H9 (cell line): ENCODE results near the gene STC2. TPM values are rescaled to one million over a fixed set of nuclear protein-coding genes. Genes with fewer than 3 reads are reported as not detected.

Source experiments
- DNase-seq: peaks from one replicate; pipeline ENCODE4 v3.0.0-alpha.2; 2017
- H2AFZ ChIP-seq: one replicate; pipeline ENCODE4 v1.6.1; 2013; ENCODE audit warnings: mild to moderate bottlenecking, low read length, control low read depth, moderate library complexity
- H2AK5ac ChIP-seq: 2 replicates; pipeline ENCODE4 v1.6.1; 2013; ENCODE audit warnings: low read length, control low read depth, mixed read lengths; ENCODE audit not compliant: insufficient read length
- H2BK120ac ChIP-seq: one replicate; pipeline ENCODE4 v1.6.1; 2013; ENCODE audit warnings: low read depth, mild to moderate bottlenecking, low read length, control low read depth, inconsistent platforms; ENCODE audit not compliant: poor library complexity, severe bottlenecking
- H2BK12ac ChIP-seq: 2 replicates; pipeline ENCODE4 v1.6.1; 2013; ENCODE audit warnings: low read length, control low read depth, mixed read lengths, low read depth; ENCODE audit not compliant: insufficient read length
- H2BK15ac ChIP-seq: 2 replicates; pipeline ENCODE4 v1.6.1; 2013; ENCODE audit warnings: low read depth, low read length, control low read depth
- H2BK20ac ChIP-seq: one replicate; pipeline ENCODE4 v1.6.1; 2013; ENCODE audit warnings: low read depth, mild to moderate bottlenecking, low read length, control low read depth, inconsistent platforms; ENCODE audit not compliant: poor library complexity, severe bottlenecking
- H2BK5ac ChIP-seq: 2 replicates; pipeline ENCODE4 v1.6.1; 2013; ENCODE audit warnings: low read length, control low read depth, mixed read lengths; ENCODE audit not compliant: insufficient read length
- H3K14ac ChIP-seq: 2 replicates; pipeline ENCODE4 v1.6.1; 2013; ENCODE audit warnings: low read length, control low read depth; ENCODE audit not compliant: insufficient read depth
- H3K18ac ChIP-seq: 2 replicates; pipeline ENCODE4 v1.6.1; 2013; ENCODE audit warnings: low read depth, mild to moderate bottlenecking, mixed read lengths, low read length, control low read depth; ENCODE audit not compliant: insufficient read length
- H3K23ac ChIP-seq: 2 replicates; pipeline ENCODE4 v1.6.1; 2013; ENCODE audit warnings: low read length, control low read depth, mixed read lengths, low read depth; ENCODE audit not compliant: insufficient read length
- H3K23me2 ChIP-seq: 2 replicates; pipeline ENCODE4 v1.6.1; 2013; ENCODE audit warnings: low read depth, mild to moderate bottlenecking, mixed read lengths, low read length, control low read depth; ENCODE audit not compliant: insufficient read length, poor library complexity, severe bottlenecking
- H3K27ac ChIP-seq: 2 replicates; pipeline ENCODE4 v1.5.1; 2013; ENCODE audit warnings: low read length, control low read depth, mixed read lengths, low read depth; ENCODE audit not compliant: insufficient read length
- H3K27me3 ChIP-seq: 2 replicates; pipeline ENCODE4 v1.6.1; 2013; ENCODE audit warnings: low read length, control low read depth, inconsistent platforms; ENCODE audit not compliant: insufficient read depth
- H3K4ac ChIP-seq: 2 replicates; pipeline ENCODE4 v1.6.1; 2013; ENCODE audit warnings: low read depth, mild to moderate bottlenecking, control low read depth, inconsistent platforms, low read length, moderate library complexity
- H3K4me1 ChIP-seq: 2 replicates; pipeline ENCODE4 v1.6.1; 2013; ENCODE audit warnings: low read length, control low read depth, inconsistent platforms; ENCODE audit not compliant: insufficient read depth
- H3K4me2 ChIP-seq: 2 replicates; pipeline ENCODE4 v1.6.1; 2013; ENCODE audit warnings: low read length, control low read depth, mixed read lengths; ENCODE audit not compliant: insufficient read length, insufficient read depth
- H3K56ac ChIP-seq: 2 replicates; pipeline ENCODE4 v1.6.1; 2013; ENCODE audit warnings: low read depth, mild to moderate bottlenecking, mixed read lengths, low read length, control low read depth; ENCODE audit not compliant: insufficient read length
- H3K79me1 ChIP-seq: 2 replicates; pipeline ENCODE4 v1.6.1; 2013; ENCODE audit warnings: low read depth, mild to moderate bottlenecking, moderate library complexity, low read length, control low read depth, inconsistent platforms; ENCODE audit not compliant: insufficient read depth, poor library complexity, severe bottlenecking
- H3K79me2 ChIP-seq: 2 replicates; pipeline ENCODE4 v1.6.1; 2013; ENCODE audit warnings: low read length, control low read depth, inconsistent platforms; ENCODE audit not compliant: insufficient read depth
- H3K9ac ChIP-seq: 2 replicates; pipeline ENCODE4 v1.6.1; 2013; ENCODE audit warnings: low read length, control low read depth, mixed read lengths; ENCODE audit not compliant: insufficient read length; ENCODE audit errors: extremely low read depth
- H3K9me3 ChIP-seq: one replicate; pipeline ENCODE4 v1.6.1; 2013; ENCODE audit warnings: low read depth, low read length, inconsistent platforms; ENCODE audit not compliant: control insufficient read depth
- H3T11ph ChIP-seq: one replicate; pipeline ENCODE4 v1.6.1; 2013; ENCODE audit warnings: mild to moderate bottlenecking, low read length, control low read depth, inconsistent platforms
- H4K20me1 ChIP-seq: one replicate; pipeline ENCODE4 v1.6.1; 2013; ENCODE audit not compliant: control insufficient read depth, insufficient read length, insufficient read depth
- H4K5ac ChIP-seq: 2 replicates; pipeline ENCODE4 v1.6.1; 2013; ENCODE audit warnings: low read depth, mild to moderate bottlenecking, mixed read lengths, low read length, control low read depth; ENCODE audit not compliant: insufficient read length
- H4K8ac ChIP-seq: replicated peaks from 2 replicates; pipeline ENCODE4 v1.6.1; 2013; ENCODE audit warnings: low read length, control low read depth, mixed read lengths, low read depth; ENCODE audit not compliant: insufficient read length
- H4K91ac ChIP-seq: 2 replicates; pipeline ENCODE4 v1.6.1; 2013; ENCODE audit warnings: low read depth, mild to moderate bottlenecking, moderate library complexity, mixed read lengths, low read length, control low read depth; ENCODE audit not compliant: insufficient read length
- H3K27ac Mint-ChIP-seq, 3 experiments: 2 replicates in 2 of 3; 3 replicates in 1 of 3; pipeline ENCODE4 v1.8.0; 2020 to 2021; ENCODE audit warnings: mixed read lengths in 3 of 3, mild to moderate bottlenecking in 1 of 3, moderate library complexity in 1 of 3
- H3K27me3 Mint-ChIP-seq: 2 replicates; pipeline ENCODE4 v1.8.0; 2021; ENCODE audit warnings: low read depth, mild to moderate bottlenecking, moderate library complexity, mixed read lengths
- H3K36me3 Mint-ChIP-seq, 3 experiments: 2 replicates in 2 of 3; 3 replicates in 1 of 3; pipeline ENCODE4 v1.8.0; 2020 to 2021; ENCODE audit warnings: low read depth in 3 of 3, mixed read lengths in 3 of 3; ENCODE audit not compliant: insufficient read depth in 1 of 3
- H3K4me1 Mint-ChIP-seq, 2 experiments: 2 replicates each; pipeline ENCODE4 v1.8.0; 2020; ENCODE audit warnings: mixed read lengths in 2 of 2
- H3K4me3 Mint-ChIP-seq, 2 experiments: 2 replicates in 1 of 2; 3 replicates in 1 of 2; pipeline ENCODE4 v1.8.0; 2020 to 2021; ENCODE audit warnings: mild to moderate bottlenecking in 2 of 2, mixed read lengths in 2 of 2, moderate library complexity in 1 of 2
- H3K9me3 Mint-ChIP-seq, 2 experiments: 2 replicates in 1 of 2; 3 replicates in 1 of 2; pipeline ENCODE4 v1.8.0; 2020; ENCODE audit warnings: mild to moderate bottlenecking in 2 of 2, mixed read lengths in 2 of 2, moderate library complexity in 1 of 2
- WGBS: extraction: QIAGEN DNeasy Blood & Tissue Kit; methylation state at CpG from one replicate; pipeline ENCODE4 v1.1.7; 2013; ENCODE audit warnings: missing lambda C conversion rate, low lambda C conversion rate, mixed read lengths; ENCODE audit not compliant: insufficient read length; ENCODE audit errors: extremely low coverage; 5-methylcytosine and 5-hydroxymethylcytosine counted together
- total RNA-seq: library from RNA; stranded (reverse); gene quantifications from 2 replicates; pipeline ENCODE4 v1.2.1, GENCODE V29; 2021
- TF ChIP-seq, protein P1 (sequence below): fragments of 200-600 bp; sonication (generic); conservative IDR thresholded peaks from 3 replicates; pipeline ENCODE4 v1.8.0; 2021; ENCODE audit warnings: antibody characterized with exemption, mild to moderate bottlenecking

STC2 gene
- total RNA-seq, 1 experiment from 2014 or later = 77.7 TPM

DNA sequence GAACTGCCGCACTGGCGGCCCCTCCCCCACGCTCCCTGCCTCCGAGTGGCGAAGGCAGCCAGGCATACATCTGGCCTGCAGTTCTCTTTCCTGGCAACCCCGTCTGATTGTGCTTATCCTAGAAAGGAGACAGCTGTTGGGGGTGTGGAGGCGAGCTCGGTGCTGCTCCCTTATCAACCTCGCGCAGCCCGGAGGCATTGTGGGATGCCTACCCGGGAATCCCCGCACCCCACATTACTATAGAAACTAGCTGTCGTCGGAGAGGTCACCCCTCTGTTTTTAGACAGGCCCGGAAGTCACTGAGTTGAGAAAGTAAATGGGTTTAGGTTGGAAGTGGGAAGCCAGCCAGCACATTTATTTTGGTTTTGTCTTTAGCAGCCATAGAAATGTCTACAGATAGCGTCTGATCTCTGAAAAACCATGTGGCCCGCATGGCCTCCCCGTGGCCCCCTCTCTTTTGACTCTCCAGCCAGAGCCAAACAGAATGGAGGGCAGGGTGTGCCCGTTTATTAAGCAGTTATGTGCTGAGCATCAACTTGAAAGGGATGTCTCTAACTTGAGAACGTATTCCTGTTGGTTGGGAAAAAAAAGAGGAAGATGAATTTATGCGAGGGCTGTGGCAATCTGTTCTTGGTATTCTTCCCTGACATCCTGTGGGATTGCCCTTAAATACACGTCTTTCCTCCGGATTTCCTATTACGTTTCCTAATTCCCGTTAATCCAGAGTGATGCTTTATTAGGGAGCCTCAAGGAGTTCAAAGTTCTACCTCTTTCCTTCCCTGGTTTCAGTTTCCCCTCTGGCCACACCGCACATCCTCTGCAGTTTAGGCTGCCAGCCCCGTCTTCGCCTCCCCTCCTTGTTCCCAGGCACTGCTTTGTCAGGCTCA is 3.9 kb downstream of the STC2 start:
- Histone ChIP-seq H3K4me2 (no peak overlapping the region), H3K27me3 (no peaks in the 10 kb centered on the region)
- no peak for DNase-seq

More for the DNA sequence above, 3.9 kb downstream of the STC2 start:
- no peaks in the 10 kb centered on the region; a peak in 1 of 5 replicates for H3K9me3 Mint-ChIP-seq
- Histone ChIP-seq H2BK5ac (no peak overlapping the region), H4K20me1 (no peaks in the 10 kb centered on the region), H3K9ac (peak overlapping the region; percentile 0), H3K27ac (no peak overlapping the region), H3K14ac (no peak overlapping the region), H3K18ac (no peak overlapping the region), H3K56ac (no peak overlapping the region), H2BK12ac (no peak overlapping the region), H3K4me1 (no peaks in the 10 kb centered on the region), H2AFZ (no peak overlapping the region), H3T11ph (no peak overlapping the region), H4K91ac (no peak overlapping the region), H4K8ac (no peak overlapping the region), H2AK5ac (no peak overlapping the region), H2BK20ac (no peak overlapping the region), H3K4ac (no peak overlapping the region), H3K23me2 (peaks cover 17% of the 10 kb centered on the region), H2BK15ac (no peak overlapping the region), H4K5ac (no peak overlapping the region), H2BK120ac (no peak overlapping the region), H3K79me1 (peaks cover 8% of the 10 kb centered on the region), H3K23ac (no peak overlapping the region), H3K9me3 (no peaks in the 10 kb centered on the region), H3K79me2 (peaks cover 8% of the 10 kb centered on the region; the same call in 1 of the 2 replicates)
- H3K36me3 Mint-ChIP-seq = peaks cover 59 to 81% (median 74%) of the 10 kb centered on the region in 3 experiments
- H3K4me3 Mint-ChIP-seq = peak overlapping the region; percentile 10 to 36; a peak in 3 of 5 replicates
- TF ChIP-seq, protein P1, sequence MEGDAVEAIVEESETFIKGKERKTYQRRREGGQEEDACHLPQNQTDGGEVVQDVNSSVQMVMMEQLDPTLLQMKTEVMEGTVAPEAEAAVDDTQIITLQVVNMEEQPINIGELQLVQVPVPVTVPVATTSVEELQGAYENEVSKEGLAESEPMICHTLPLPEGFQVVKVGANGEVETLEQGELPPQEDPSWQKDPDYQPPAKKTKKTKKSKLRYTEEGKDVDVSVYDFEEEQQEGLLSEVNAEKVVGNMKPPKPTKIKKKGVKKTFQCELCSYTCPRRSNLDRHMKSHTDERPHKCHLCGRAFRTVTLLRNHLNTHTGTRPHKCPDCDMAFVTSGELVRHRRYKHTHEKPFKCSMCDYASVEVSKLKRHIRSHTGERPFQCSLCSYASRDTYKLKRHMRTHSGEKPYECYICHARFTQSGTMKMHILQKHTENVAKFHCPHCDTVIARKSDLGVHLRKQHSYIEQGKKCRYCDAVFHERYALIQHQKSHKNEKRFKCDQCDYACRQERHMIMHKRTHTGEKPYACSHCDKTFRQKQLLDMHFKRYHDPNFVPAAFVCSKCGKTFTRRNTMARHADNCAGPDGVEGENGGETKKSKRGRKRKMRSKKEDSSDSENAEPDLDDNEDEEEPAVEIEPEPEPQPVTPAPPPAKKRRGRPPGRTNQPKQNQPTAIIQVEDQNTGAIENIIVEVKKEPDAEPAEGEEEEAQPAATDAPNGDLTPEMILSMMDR = no peak
- peaks cover 12% of the 10 kb centered on the region for H3K27me3 Mint-ChIP-seq
- WGBS = no CpG with 5 or more reads among the region's 29 CpGs
- H3K27ac Mint-ChIP-seq = peak overlapping the region in 2 of 3 experiments; percentile 5 to 88; a peak in 1 of 7 replicates
- peaks cover 36 to 41% of the 10 kb centered on the region in 2 experiments for H3K4me1 Mint-ChIP-seq
